WTC11 (cell line): ENCODE results near the gene GARIN1A. TPM values are rescaled to one million over a fixed set of nuclear protein-coding genes. Genes with fewer than 3 reads are reported as not detected.

ENCODE experiments used
- ATAC-seq: fragments of 200-7000 bp; cut with Tn5 transposase; 2 replicates; pipeline ENCODE4 v1.10.0; 2021; ENCODE audit warnings: mild to moderate bottlenecking, moderate library complexity
- CTCF ChIA-PET: fragments of 300-600 bp; sonication (Branson Sonifier 250); formaldehyde crosslinking; loops from one replicate; lab custom pipeline; 2021; ENCODE audit warnings: antibody characterized with exemption; lab: Charles Lee
- POLR2A ChIA-PET: fragments of 350-600 bp; sonication (Branson Sonifier 250); formaldehyde crosslinking; loops from one replicate; lab custom pipeline; 2021; ENCODE audit warnings: antibody characterized with exemption; lab: Charles Lee
- DNase-seq: peaks from one replicate; pipeline ENCODE4 v3.0.0; 2021; ENCODE audit warnings: low spot score
- H3K27ac Mint-ChIP-seq: 2 replicates; pipeline ENCODE4 v1.8.0; 2021; ENCODE audit warnings: mixed read lengths
- H3K27me3 Mint-ChIP-seq: 2 replicates; pipeline ENCODE4 v1.8.0; 2021; ENCODE audit warnings: low read depth, mild to moderate bottlenecking, moderate library complexity, mixed read lengths
- H3K36me3 Mint-ChIP-seq: 2 replicates; pipeline ENCODE4 v1.8.0; 2021; ENCODE audit warnings: mixed read lengths
- H3K4me1 Mint-ChIP-seq: 2 replicates; pipeline ENCODE4 v1.8.0; 2022; ENCODE audit warnings: mixed read lengths
- H3K4me3 Mint-ChIP-seq: 2 replicates; pipeline ENCODE4 v1.8.0; 2021; ENCODE audit warnings: mild to moderate bottlenecking, moderate library complexity, mixed read lengths
- H3K9me3 Mint-ChIP-seq: 2 replicates; pipeline ENCODE4 v1.8.0; 2021; ENCODE audit warnings: mixed read lengths
- CREM ChIP-seq: sonication (generic); formaldehyde crosslinking; IDR thresholded peaks from 2 replicates; pipeline ENCODE4 v1.8.1; 2022; ENCODE audit warnings: mild to moderate bottlenecking, missing genetic modification reagents, moderate library complexity
- FOXP1 ChIP-seq: sonication (generic); formaldehyde crosslinking; IDR thresholded peaks from 2 replicates; pipeline ENCODE4 v1.8.0; 2022; ENCODE audit warnings: missing genetic modification reagents, mild to moderate bottlenecking, moderate library complexity, borderline replicate concordance
- GTF2I ChIP-seq: fragments of 250-450 bp; sonication (Bioruptor Pico); conservative IDR thresholded peaks from 2 replicates; pipeline ENCODE4 v1.4.0; 2021; ENCODE audit warnings: mild to moderate bottlenecking
- IRF2 ChIP-seq: sonication (generic); formaldehyde crosslinking; IDR thresholded peaks from 2 replicates; pipeline ENCODE4 v1.8.0; 2022; ENCODE audit warnings: low read depth, missing genetic modification reagents, borderline replicate concordance
- JAZF1 ChIP-seq: fragments of 250-450 bp; sonication (Bioruptor Pico); IDR thresholded peaks from 2 replicates; pipeline ENCODE4 v1.9.0; 2021; ENCODE audit warnings: moderate library complexity, mild to moderate bottlenecking, inconsistent platforms
- JUN ChIP-seq: sonication (generic); formaldehyde crosslinking; IDR thresholded peaks from 2 replicates; pipeline ENCODE4 v1.8.0; 2023; ENCODE audit warnings: mild to moderate bottlenecking, missing genetic modification reagents
- NFATC4 ChIP-seq: fragments of 250-450 bp; sonication (Bioruptor Pico); IDR thresholded peaks from 2 replicates; pipeline ENCODE4 v1.9.0; 2021; ENCODE audit warnings: mild to moderate bottlenecking
- RORB ChIP-seq: fragments of 250-450 bp; sonication (Bioruptor Pico); IDR thresholded peaks from 2 replicates; pipeline ENCODE4 v1.9.0; 2021; ENCODE audit warnings: mild to moderate bottlenecking
- TP53 ChIP-seq: sonication (generic); formaldehyde crosslinking; IDR thresholded peaks from 2 replicates; pipeline ENCODE4 v1.8.1; 2023; ENCODE audit warnings: mild to moderate bottlenecking, missing genetic modification reagents
- ZNF121 ChIP-seq: sonication (generic); formaldehyde crosslinking; IDR thresholded peaks from 2 replicates; pipeline ENCODE4 v1.8.0; 2023; ENCODE audit warnings: missing genetic modification reagents
- ZNF232 ChIP-seq: sonication (generic); formaldehyde crosslinking; IDR thresholded peaks from 2 replicates; pipeline ENCODE4 v1.8.0; 2022; ENCODE audit warnings: mild to moderate bottlenecking, missing genetic modification reagents
- ZNF317 ChIP-seq: sonication (generic); formaldehyde crosslinking; IDR thresholded peaks from 2 replicates; pipeline ENCODE4 v1.8.1; 2023; ENCODE audit warnings: low read depth, mild to moderate bottlenecking, moderate library complexity, missing genetic modification reagents, borderline replicate concordance
- total RNA-seq: library from RNA; stranded (reverse); gene quantifications from 3 replicates; pipeline ENCODE4 v1.2.3, GENCODE V29; 2021
- TF ChIP-seq, protein P1 (sequence below): sonication (generic); formaldehyde crosslinking; IDR thresholded peaks from 2 replicates; pipeline ENCODE4 v1.8.1; 2023; ENCODE audit warnings: mild to moderate bottlenecking, missing genetic modification reagents
- TF ChIP-seq, protein P2 (sequence below): sonication (generic); formaldehyde crosslinking; IDR thresholded peaks from 2 replicates; pipeline ENCODE4 v1.8.1; 2022; ENCODE audit warnings: missing genetic modification reagents, borderline replicate concordance
- TF ChIP-seq, protein P3 (sequence below): sonication (generic); formaldehyde crosslinking; IDR thresholded peaks from 2 replicates; pipeline ENCODE4 v1.8.0; 2023; ENCODE audit warnings: missing genetic modification reagents, mild to moderate bottlenecking, borderline replicate concordance
- TF ChIP-seq, protein P4 (sequence below): sonication (generic); formaldehyde crosslinking; conservative IDR thresholded peaks from 2 replicates; pipeline ENCODE4 v1.8.1; 2023; ENCODE audit warnings: mild to moderate bottlenecking, low read depth, missing genetic modification reagents, moderate library complexity
- TF ChIP-seq, protein P5 (sequence below): sonication (generic); formaldehyde crosslinking; IDR thresholded peaks from 2 replicates; pipeline ENCODE4 v1.8.0; 2023; ENCODE audit warnings: mild to moderate bottlenecking, missing genetic modification reagents

Gene GARIN1A
- total RNA-seq, 1 experiment from 2014 or later, result 0.15 TPM

DNA sequence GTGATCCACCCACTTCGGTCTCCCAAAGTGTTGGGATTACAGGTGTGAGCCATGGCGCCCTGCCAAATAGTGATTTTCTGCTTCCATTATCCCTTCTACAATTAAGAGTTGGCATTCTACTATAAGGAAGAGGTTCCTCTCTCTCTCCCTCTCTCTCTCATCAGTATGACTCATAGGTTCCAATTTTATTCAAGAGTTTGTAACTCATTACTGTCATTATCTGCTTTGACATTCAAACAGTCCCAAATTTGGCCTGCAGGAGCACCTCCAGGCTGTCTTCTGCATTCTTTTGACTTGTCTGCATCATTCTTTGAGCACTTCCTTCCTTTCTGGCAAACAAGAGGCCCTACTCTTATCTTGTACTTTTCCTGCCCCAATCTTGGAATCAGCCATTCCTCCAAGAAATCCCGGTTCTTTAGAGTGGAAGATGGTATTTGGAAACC, 33.8 kb downstream of the GARIN1A start:
- Mint-ChIP-seq H3K4me3 (no peak overlapping the region), H3K36me3 (peaks cover under 1% of the 10 kb centered on the region; the same call in 1 of the 2 replicates), H3K27me3 (peaks cover 3% of the 10 kb centered on the region; the same call in 1 of the 2 replicates), H3K9me3 (peaks cover under 1% of the 10 kb centered on the region), H3K4me1 (peaks cover 30% of the 10 kb centered on the region), H3K27ac (no peak overlapping the region)
- ATAC-seq (no peak), DNase-seq (no peak)
- POLR2A ChIA-PET, result interaction anchor here (0.7 kb wide), 1 partner anchor 808 kb away, joined by 3 read pairs; no protein-coding TSS in a partner anchor
- TF ChIP-seq, protein P1, sequence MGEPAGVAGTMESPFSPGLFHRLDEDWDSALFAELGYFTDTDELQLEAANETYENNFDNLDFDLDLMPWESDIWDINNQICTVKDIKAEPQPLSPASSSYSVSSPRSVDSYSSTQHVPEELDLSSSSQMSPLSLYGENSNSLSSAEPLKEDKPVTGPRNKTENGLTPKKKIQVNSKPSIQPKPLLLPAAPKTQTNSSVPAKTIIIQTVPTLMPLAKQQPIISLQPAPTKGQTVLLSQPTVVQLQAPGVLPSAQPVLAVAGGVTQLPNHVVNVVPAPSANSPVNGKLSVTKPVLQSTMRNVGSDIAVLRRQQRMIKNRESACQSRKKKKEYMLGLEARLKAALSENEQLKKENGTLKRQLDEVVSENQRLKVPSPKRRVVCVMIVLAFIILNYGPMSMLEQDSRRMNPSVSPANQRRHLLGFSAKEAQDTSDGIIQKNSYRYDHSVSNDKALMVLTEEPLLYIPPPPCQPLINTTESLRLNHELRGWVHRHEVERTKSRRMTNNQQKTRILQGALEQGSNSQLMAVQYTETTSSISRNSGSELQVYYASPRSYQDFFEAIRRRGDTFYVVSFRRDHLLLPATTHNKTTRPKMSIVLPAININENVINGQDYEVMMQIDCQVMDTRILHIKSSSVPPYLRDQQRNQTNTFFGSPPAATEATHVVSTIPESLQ (CRISPR knock-in tag), result no peak
- no peak for TF ChIP-seq ZNF317 (CRISPR knock-in tag)
- no peak for TF ChIP-seq ZNF232
- CTCF ChIA-PET, result no interaction called here

DNA sequence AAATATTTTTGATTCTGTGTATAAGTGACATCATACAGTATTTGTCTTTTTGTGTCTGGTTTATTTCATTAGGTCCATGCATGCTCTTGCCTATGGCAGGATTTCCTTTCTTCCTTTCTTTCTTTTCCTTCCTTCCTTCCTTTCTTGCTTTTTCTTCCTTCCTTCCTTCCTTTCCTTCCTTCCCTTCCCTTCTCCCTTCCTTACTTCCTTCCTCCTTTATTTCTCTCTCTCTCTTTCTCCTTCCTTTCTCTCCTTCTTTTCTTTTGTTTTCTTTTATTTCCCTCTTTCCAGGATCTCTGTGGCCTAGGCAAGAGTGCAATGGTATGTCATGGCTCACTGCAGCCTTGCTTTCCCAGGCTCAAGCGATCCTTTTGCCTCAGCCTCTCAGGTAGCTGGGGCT, 35.7 kb downstream of the GARIN1A start:
- 0 out of 2 replicates have a peak overlapping the region, but pooled peaks have one; percentile 16 for H3K27ac Mint-ChIP-seq
- H3K4me3 Mint-ChIP-seq, result no peak overlapping the region
- ChIA-PET CTCF (interaction anchor here (1.1 to 1.9 kb wide), 4 partner anchors 9 to 248 kb away, joined by 3 to 7 read pairs (median 4); partner anchors contain the start of gene GARIN1A), POLR2A (interaction anchor here (0.6 kb wide), 1 partner anchor 260 kb away, joined by 3 read pairs; no protein-coding TSS in a partner anchor)
- H3K27me3 Mint-ChIP-seq, result 0 out of 2 replicates have a peak, but pooled peaks cover 3% of the 10 kb centered on the region
- H3K4me1 Mint-ChIP-seq, result peaks cover 22% of the 10 kb centered on the region
- TF ChIP-seq, protein P2, sequence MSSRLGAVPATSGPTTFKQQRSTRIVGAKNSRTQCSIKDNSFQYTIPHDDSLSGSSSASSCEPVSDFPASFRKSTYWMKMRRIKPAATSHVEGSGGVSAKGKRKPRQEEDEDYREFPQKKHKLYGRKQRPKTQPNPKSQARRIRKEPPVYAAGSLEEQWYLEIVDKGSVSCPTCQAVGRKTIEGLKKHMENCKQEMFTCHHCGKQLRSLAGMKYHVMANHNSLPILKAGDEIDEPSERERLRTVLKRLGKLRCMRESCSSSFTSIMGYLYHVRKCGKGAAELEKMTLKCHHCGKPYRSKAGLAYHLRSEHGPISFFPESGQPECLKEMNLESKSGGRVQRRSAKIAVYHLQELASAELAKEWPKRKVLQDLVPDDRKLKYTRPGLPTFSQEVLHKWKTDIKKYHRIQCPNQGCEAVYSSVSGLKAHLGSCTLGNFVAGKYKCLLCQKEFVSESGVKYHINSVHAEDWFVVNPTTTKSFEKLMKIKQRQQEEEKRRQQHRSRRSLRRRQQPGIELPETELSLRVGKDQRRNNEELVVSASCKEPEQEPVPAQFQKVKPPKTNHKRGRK (CRISPR knock-in tag), result peak; percentile 93; the same call in 1 of the 2 replicates
- TF ChIP-seq GTF2I (0 out of 2 replicates have a peak, but pooled peaks have one; percentile 7), FOXP1 (CRISPR knock-in tag) (no peak)
- DNase-seq (no peak), ATAC-seq (no peak)
- no peaks in the 10 kb centered on the region for H3K36me3 Mint-ChIP-seq
- H3K9me3 Mint-ChIP-seq, result peaks cover 5% of the 10 kb centered on the region; the same call in 1 of the 2 replicates

DNA sequence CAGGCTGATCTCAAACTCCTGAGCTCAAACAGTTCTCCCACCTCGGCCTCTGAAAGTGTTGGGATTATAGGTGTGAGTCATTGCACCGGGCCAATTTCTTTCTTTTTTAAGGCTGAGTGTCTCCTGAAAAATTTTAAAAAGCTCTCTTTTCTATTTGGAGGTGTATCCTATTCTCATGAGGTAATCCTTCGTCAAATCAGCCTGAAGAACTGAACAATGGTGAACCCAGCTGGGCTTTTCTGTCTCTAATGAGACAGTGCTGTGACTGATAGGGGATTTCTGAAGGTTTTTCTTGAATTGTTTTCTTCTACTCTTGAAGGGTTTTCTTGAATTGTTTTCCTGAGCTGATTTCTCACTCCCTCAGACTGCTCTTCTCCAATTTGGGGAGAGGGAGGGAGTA, 36.1 kb downstream of the GARIN1A start:
- ATAC-seq (0 out of 2 replicates have a peak, but pooled peaks have one; percentile 34), DNase-seq (no peak)
- Mint-ChIP-seq H3K9me3 (peaks cover 6% of the 10 kb centered on the region; the same call in 1 of the 2 replicates), H3K27ac (peak overlapping the region; percentile 75; the same call in 1 of the 2 replicates), H3K27me3 (0 out of 2 replicates have a peak, but pooled peaks cover 3% of the 10 kb centered on the region), H3K4me3 (no peak overlapping the region), H3K4me1 (peaks cover 22% of the 10 kb centered on the region), H3K36me3 (no peaks in the 10 kb centered on the region)
- ChIA-PET CTCF (interaction anchor here (0.9 to 1.9 kb wide), 5 partner anchors 10 to 249 kb away, joined by 3 to 7 read pairs (median 4); partner anchors contain the start of gene GARIN1A), POLR2A (interaction anchor here (0.6 kb wide), 1 partner anchor 260 kb away, joined by 3 read pairs; no protein-coding TSS in a partner anchor)
- no peak for TF ChIP-seq TP53 (CRISPR knock-in tag)
- no peak for TF ChIP-seq JUN (CRISPR knock-in tag)
- TF ChIP-seq, protein P3, sequence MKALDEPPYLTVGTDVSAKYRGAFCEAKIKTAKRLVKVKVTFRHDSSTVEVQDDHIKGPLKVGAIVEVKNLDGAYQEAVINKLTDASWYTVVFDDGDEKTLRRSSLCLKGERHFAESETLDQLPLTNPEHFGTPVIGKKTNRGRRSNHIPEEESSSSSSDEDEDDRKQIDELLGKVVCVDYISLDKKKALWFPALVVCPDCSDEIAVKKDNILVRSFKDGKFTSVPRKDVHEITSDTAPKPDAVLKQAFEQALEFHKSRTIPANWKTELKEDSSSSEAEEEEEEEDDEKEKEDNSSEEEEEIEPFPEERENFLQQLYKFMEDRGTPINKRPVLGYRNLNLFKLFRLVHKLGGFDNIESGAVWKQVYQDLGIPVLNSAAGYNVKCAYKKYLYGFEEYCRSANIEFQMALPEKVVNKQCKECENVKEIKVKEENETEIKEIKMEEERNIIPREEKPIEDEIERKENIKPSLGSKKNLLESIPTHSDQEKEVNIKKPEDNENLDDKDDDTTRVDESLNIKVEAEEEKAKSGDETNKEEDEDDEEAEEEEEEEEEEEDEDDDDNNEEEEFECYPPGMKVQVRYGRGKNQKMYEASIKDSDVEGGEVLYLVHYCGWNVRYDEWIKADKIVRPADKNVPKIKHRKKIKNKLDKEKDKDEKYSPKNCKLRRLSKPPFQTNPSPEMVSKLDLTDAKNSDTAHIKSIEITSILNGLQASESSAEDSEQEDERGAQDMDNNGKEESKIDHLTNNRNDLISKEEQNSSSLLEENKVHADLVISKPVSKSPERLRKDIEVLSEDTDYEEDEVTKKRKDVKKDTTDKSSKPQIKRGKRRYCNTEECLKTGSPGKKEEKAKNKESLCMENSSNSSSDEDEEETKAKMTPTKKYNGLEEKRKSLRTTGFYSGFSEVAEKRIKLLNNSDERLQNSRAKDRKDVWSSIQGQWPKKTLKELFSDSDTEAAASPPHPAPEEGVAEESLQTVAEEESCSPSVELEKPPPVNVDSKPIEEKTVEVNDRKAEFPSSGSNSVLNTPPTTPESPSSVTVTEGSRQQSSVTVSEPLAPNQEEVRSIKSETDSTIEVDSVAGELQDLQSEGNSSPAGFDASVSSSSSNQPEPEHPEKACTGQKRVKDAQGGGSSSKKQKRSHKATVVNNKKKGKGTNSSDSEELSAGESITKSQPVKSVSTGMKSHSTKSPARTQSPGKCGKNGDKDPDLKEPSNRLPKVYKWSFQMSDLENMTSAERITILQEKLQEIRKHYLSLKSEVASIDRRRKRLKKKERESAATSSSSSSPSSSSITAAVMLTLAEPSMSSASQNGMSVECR (CRISPR knock-in tag), result no peak
- TF ChIP-seq NFATC4 (CRISPR knock-in tag), result no peak
- no peak for TF ChIP-seq JAZF1 (CRISPR knock-in tag)
- no peak for TF ChIP-seq ZNF121 (CRISPR knock-in tag)
- TF ChIP-seq IRF2 (CRISPR knock-in tag), result no peak
- no peak for TF ChIP-seq GTF2I
- TF ChIP-seq, protein P4, sequence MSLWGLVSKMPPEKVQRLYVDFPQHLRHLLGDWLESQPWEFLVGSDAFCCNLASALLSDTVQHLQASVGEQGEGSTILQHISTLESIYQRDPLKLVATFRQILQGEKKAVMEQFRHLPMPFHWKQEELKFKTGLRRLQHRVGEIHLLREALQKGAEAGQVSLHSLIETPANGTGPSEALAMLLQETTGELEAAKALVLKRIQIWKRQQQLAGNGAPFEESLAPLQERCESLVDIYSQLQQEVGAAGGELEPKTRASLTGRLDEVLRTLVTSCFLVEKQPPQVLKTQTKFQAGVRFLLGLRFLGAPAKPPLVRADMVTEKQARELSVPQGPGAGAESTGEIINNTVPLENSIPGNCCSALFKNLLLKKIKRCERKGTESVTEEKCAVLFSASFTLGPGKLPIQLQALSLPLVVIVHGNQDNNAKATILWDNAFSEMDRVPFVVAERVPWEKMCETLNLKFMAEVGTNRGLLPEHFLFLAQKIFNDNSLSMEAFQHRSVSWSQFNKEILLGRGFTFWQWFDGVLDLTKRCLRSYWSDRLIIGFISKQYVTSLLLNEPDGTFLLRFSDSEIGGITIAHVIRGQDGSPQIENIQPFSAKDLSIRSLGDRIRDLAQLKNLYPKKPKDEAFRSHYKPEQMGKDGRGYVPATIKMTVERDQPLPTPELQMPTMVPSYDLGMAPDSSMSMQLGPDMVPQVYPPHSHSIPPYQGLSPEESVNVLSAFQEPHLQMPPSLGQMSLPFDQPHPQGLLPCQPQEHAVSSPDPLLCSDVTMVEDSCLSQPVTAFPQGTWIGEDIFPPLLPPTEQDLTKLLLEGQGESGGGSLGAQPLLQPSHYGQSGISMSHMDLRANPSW (CRISPR knock-in tag), result no peak
- TF ChIP-seq, protein P5, sequence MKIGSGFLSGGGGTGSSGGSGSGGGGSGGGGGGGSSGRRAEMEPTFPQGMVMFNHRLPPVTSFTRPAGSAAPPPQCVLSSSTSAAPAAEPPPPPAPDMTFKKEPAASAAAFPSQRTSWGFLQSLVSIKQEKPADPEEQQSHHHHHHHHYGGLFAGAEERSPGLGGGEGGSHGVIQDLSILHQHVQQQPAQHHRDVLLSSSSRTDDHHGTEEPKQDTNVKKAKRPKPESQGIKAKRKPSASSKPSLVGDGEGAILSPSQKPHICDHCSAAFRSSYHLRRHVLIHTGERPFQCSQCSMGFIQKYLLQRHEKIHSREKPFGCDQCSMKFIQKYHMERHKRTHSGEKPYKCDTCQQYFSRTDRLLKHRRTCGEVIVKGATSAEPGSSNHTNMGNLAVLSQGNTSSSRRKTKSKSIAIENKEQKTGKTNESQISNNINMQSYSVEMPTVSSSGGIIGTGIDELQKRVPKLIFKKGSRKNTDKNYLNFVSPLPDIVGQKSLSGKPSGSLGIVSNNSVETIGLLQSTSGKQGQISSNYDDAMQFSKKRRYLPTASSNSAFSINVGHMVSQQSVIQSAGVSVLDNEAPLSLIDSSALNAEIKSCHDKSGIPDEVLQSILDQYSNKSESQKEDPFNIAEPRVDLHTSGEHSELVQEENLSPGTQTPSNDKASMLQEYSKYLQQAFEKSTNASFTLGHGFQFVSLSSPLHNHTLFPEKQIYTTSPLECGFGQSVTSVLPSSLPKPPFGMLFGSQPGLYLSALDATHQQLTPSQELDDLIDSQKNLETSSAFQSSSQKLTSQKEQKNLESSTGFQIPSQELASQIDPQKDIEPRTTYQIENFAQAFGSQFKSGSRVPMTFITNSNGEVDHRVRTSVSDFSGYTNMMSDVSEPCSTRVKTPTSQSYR, result no peak
- no peak for TF ChIP-seq CREM
- TF ChIP-seq RORB (CRISPR knock-in tag), result no peak
